GM19023 (cell line): ENCODE results near the gene MAD1L1.
"Not testable (repeated sequence)": the region's sequence is repeated elsewhere in the genome, so short reads cannot be mapped to it uniquely, and the experiment has no call there.

Experiments used
- ATAC-seq: cut with Tn5 transposase; IDR thresholded peaks from one replicate; pipeline ENCODE4 v1.9.1; 2021; ENCODE audit warnings: mild to moderate bottlenecking, moderate library complexity; ENCODE audit not compliant: unreplicated experiment

MAD1L1 gene

GRCh38 chr7:2006921-2007381 lies 225.8 kb downstream of the MAD1L1 start:
- no peak for ATAC-seq

GRCh38 chr7:2006231-2006771 lies 226.4 kb downstream of the MAD1L1 start:
- no peak for ATAC-seq

- no peak for ATAC-seq
These were observed 227.0 kb downstream of the MAD1L1 start for GRCh38 chr7:2005786-2006185.

- ATAC-seq: no peak
These were observed 227.7 kb downstream of the MAD1L1 start for GRCh38 chr7:2004841-2005725.

- no peak for ATAC-seq
These were observed 228.6 kb downstream of the MAD1L1 start for GRCh38 chr7:2003931-2004812.

GRCh38 chr7:2003451-2003930 lies 229.3 kb downstream of the MAD1L1 start:
- no peak for ATAC-seq

GRCh38 chr7:2002561-2003450 lies 229.9 kb downstream of the MAD1L1 start:
- ATAC-seq: no peak

GRCh38 chr7:2001601-2002442 lies 230.9 kb downstream of the MAD1L1 start:
- no peak for ATAC-seq

- no peak for ATAC-seq
These were observed 231.9 kb downstream of the MAD1L1 start for GRCh38 chr7:2000746-2001321.

GRCh38 chr7:2000153-2000687 lies 232.5 kb downstream of the MAD1L1 start:
- no peak for ATAC-seq

GRCh38 chr7:1999278-1999984 lies 233.3 kb downstream of the MAD1L1 start:
- ATAC-seq: no peak

- no peak for ATAC-seq
These were observed 234.6 kb downstream of the MAD1L1 start for GRCh38 chr7:1998146-1998545.

- ATAC-seq: no peak
These were observed 235.1 kb downstream of the MAD1L1 start for GRCh38 chr7:1997537-1998076.

- ATAC-seq: no peak
These were observed 235.9 kb downstream of the MAD1L1 start for GRCh38 chr7:1996816-1997215.

- not testable (repeated sequence) for ATAC-seq
These were observed 236.8 kb downstream of the MAD1L1 start for GRCh38 chr7:1995911-1996420.

- no peak for ATAC-seq
These were observed 237.3 kb downstream of the MAD1L1 start for GRCh38 chr7:1995426-1995825.

GRCh38 chr7:1994931-1995330 lies 237.8 kb downstream of the MAD1L1 start:
- ATAC-seq: no peak
